HG03139 (cell line): Measurements from ENCODE around the gene PLCB3.
"Not testable (repeated sequence)": the region's sequence is repeated elsewhere in the genome, so short reads cannot be mapped to it uniquely, and the experiment has no call there.

ENCODE experiments used
- ATAC-seq: cut with Tn5 transposase; IDR thresholded peaks from one replicate; pipeline ENCODE4 v1.9.1; 2021; ENCODE audit not compliant: unreplicated experiment

The PLCB3 gene

GRCh38 chr11:64235437-64236161 is 15.7 kb upstream of the PLCB3 start:
- no peak for ATAC-seq

- ATAC-seq: no peak
These were observed 13.8 kb upstream of the PLCB3 start for GRCh38 chr11:64237484-64237951.

- ATAC-seq: no peak
These were observed 13.3 kb upstream of the PLCB3 start for GRCh38 chr11:64238076-64238475.

GRCh38 chr11:64238999-64239398 is 12.3 kb upstream of the PLCB3 start:
- ATAC-seq: no peak

- no peak for ATAC-seq
These were observed 11.5 kb upstream of the PLCB3 start for GRCh38 chr11:64239662-64240434.

- peak; percentile 46 for ATAC-seq
These were observed 10.7 kb upstream of the PLCB3 start, which contains the start of gene FKBP2 for GRCh38 chr11:64240435-64241240. FKBP2 (plus strand) TSS chr11:64241095; CDS start chr11:64242388, 1,293 bp downstream.

- peak; percentile 56 for ATAC-seq
These were observed 10.2 kb upstream of the PLCB3 start for GRCh38 chr11:64241241-64241490.

GRCh38 chr11:64241491-64242374 is 9.6 kb upstream of the PLCB3 start:
- peak; percentile 0 for ATAC-seq

GRCh38 chr11:64243236-64243854 is 8.0 kb upstream of the PLCB3 start:
- ATAC-seq: no peak

- no peak for ATAC-seq
These were observed 7.2 kb upstream of the PLCB3 start for GRCh38 chr11:64244107-64244506.

GRCh38 chr11:64244966-64245365 is 6.4 kb upstream of the PLCB3 start:
- no peak for ATAC-seq

- ATAC-seq: no peak
These were observed 5.9 kb upstream of the PLCB3 start for GRCh38 chr11:64245401-64245796.

- ATAC-seq: no peak
These were observed 5.3 kb upstream of the PLCB3 start for GRCh38 chr11:64245797-64246620.

GRCh38 chr11:64246621-64246870 is 4.8 kb upstream of the PLCB3 start:
- ATAC-seq: not testable (repeated sequence)

- ATAC-seq: no peak
These were observed 4.2 kb upstream of the PLCB3 start, which contains the start of gene PPP1R14B for GRCh38 chr11:64246871-64247728. PPP1R14B (minus strand) TSS chr11:64246943; CDS start chr11:64246673, 270 bp downstream.

GRCh38 chr11:64247729-64248531 is 3.4 kb upstream of the PLCB3 start:
- no peak for ATAC-seq

GRCh38 chr11:64248578-64248977 is 2.8 kb upstream of the PLCB3 start:
- ATAC-seq: no peak

GRCh38 chr11:64249038-64249437 is 2.3 kb upstream of the PLCB3 start:
- no peak for ATAC-seq
